Activated B cell treated with CpG ODN at 0.5 μM for 24 hours (primary cell): Measurements from ENCODE around the gene LPAR2. TPM values are rescaled to one million over a fixed set of nuclear protein-coding genes. Genes with fewer than 3 reads are reported as not detected.

Experiments used
- ATAC-seq: fragments of 200-7000 bp; cut with Tn5 transposase; one replicate; pipeline ENCODE4 v1.10.0; 2021; ENCODE audit warnings: low read depth, mild to moderate bottlenecking, moderate library complexity
- CTCF ChIA-PET: fragments of 350-600 bp; sonication (Branson Sonifier 250); formaldehyde crosslinking; loops from one replicate; lab custom pipeline; 2021; ENCODE audit warnings: antibody characterized with exemption; lab: Charles Lee
- POLR2A ChIA-PET: fragments of 350-600 bp; sonication (Branson Sonifier 250); formaldehyde crosslinking; loops from one replicate; lab custom pipeline; 2021; ENCODE audit warnings: antibody characterized with exemption; lab: Charles Lee
- DNase-seq: peaks from one replicate; pipeline ENCODE4 v3.0.0; 2022
- H3K27ac Mint-ChIP-seq: one replicate; pipeline ENCODE4 v1.8.0; 2020; ENCODE audit warnings: mixed read lengths
- H3K27me3 Mint-ChIP-seq: one replicate; pipeline ENCODE4 v1.8.0; 2021; ENCODE audit warnings: mixed read lengths
- H3K36me3 Mint-ChIP-seq: one replicate; pipeline ENCODE4 v1.8.0; 2021; ENCODE audit warnings: low read depth, mixed read lengths
- H3K4me1 Mint-ChIP-seq: one replicate; pipeline ENCODE4 v1.8.0; 2021; ENCODE audit warnings: mixed read lengths
- H3K4me3 Mint-ChIP-seq: one replicate; pipeline ENCODE4 v1.8.0; 2020; ENCODE audit warnings: mild to moderate bottlenecking, mixed read lengths
- H3K9me3 Mint-ChIP-seq: one replicate; pipeline ENCODE4 v1.8.0; 2020; ENCODE audit warnings: mixed read lengths
- CTCF ChIP-seq: fragments of 200-600 bp; IDR thresholded peaks from one replicate; pipeline ENCODE4 v1.8.0; 2022; ENCODE audit warnings: antibody characterized with exemption, mild to moderate bottlenecking
- intact Hi-C: fragments of 100-400 bp; cut with micrococcal nuclease; formaldehyde crosslinking; loops from one replicate; pipeline ENCODE4 v1.15.1; 2024
- total RNA-seq: library from RNA; stranded (reverse); gene quantifications from 2 replicates; pipeline ENCODE4 v1.2.3, GENCODE V29; 2022

Gene LPAR2
- total RNA-seq: 29.0 and 33.7 TPM in 2 replicates

GRCh38 chr19:19627621-19628500, at the start of gene LPAR2:
LPAR2 (minus strand) TSS chr19:19628220; CDS start chr19:19627275, 945 bp downstream.
- POLR2A ChIA-PET: interaction anchor here (0.8 to 2.0 kb wide), 20 partner anchors 7 to 424 kb away, joined by 3 to 11 read pairs (median 5); partner anchors contain the start of genes ATP13A1, GMIP, ZNF101 and ZNF14
- intact Hi-C loops: loop anchor here (1.0 kb wide), 2 partner anchors 10 to 15 kb away; partner anchors contain the start of genes GMIP and PBX4
- CTCF ChIA-PET: interaction anchor here (1.1 to 1.5 kb wide), 3 partner anchors 16 to 331 kb away, joined by 3 to 4 read pairs (median 4); partner anchors contain the start of gene GMIP
- no peak for TF ChIP-seq CTCF
- peaks cover 24% of the 10 kb centered on the region for H3K4me1 Mint-ChIP-seq
- H3K27me3 Mint-ChIP-seq: no peaks in the 10 kb centered on the region
- peaks cover 49% of the 10 kb centered on the region for H3K36me3 Mint-ChIP-seq
- DNase-seq (peak; percentile 81), ATAC-seq (peak; percentile 87)
- no peaks in the 10 kb centered on the region for H3K9me3 Mint-ChIP-seq
- peak within 1 kb of the TSS; percentile 92 for H3K27ac Mint-ChIP-seq
- H3K4me3 Mint-ChIP-seq: peak within 1 kb of the TSS; percentile 93

- Mint-ChIP-seq H3K36me3 (peaks cover 78% of the 10 kb centered on the region), H3K27me3 (no peaks in the 10 kb centered on the region), H3K4me3 (no peak overlapping the region), H3K27ac (no peak overlapping the region), H3K9me3 (peaks cover 12% of the 10 kb centered on the region), H3K4me1 (peaks cover 12% of the 10 kb centered on the region)
- DNase-seq: no peak
- no peak for TF ChIP-seq CTCF
- ChIA-PET CTCF (no interaction called here), POLR2A (interaction anchor here (0.9 kb wide), 1 partner anchor 14 kb away, joined by 3 read pairs; the partner anchor contains the start of gene ATP13A1)
- no peak for ATAC-seq
- intact Hi-C loops: no loop called here
Observed at GRCh38 chr19:19677579-19677978, 49.6 kb upstream of the LPAR2 start.

GRCh38 chr19:19674315-19674714, 46.3 kb upstream of the LPAR2 start:
- H3K36me3 Mint-ChIP-seq: peaks cover 64% of the 10 kb centered on the region
- intact Hi-C loops: no loop called here
- no peak for TF ChIP-seq CTCF
- no peaks in the 10 kb centered on the region for H3K27me3 Mint-ChIP-seq
- H3K27ac Mint-ChIP-seq: no peak overlapping the region
- POLR2A ChIA-PET: no interaction called here
- peaks cover 33% of the 10 kb centered on the region for H3K4me1 Mint-ChIP-seq
- peaks cover 7% of the 10 kb centered on the region for H3K9me3 Mint-ChIP-seq
- no peak overlapping the region for H3K4me3 Mint-ChIP-seq
- no peak for DNase-seq
- CTCF ChIA-PET: no interaction called here
- ATAC-seq: no peak

GRCh38 chr19:19672816-19673215, 44.8 kb upstream of the LPAR2 start:
- ChIA-PET CTCF (no interaction called here), POLR2A (interaction anchor here (0.9 to 1.1 kb wide), 2 partner anchors 27 to 137 kb away, joined by 3 read pairs; no protein-coding TSS in a partner anchor)
- Mint-ChIP-seq H3K36me3 (peaks cover 57% of the 10 kb centered on the region), H3K4me1 (peaks cover 42% of the 10 kb centered on the region), H3K9me3 (no peaks in the 10 kb centered on the region), H3K27me3 (no peaks in the 10 kb centered on the region), H3K4me3 (no peak overlapping the region), H3K27ac (no peak overlapping the region)
- DNase-seq (no peak), ATAC-seq (no peak)
- intact Hi-C loops: no loop called here
- TF ChIP-seq CTCF: no peak

GRCh38 chr19:19670070-19670551, 42.1 kb upstream of the LPAR2 start:
- no peak for ATAC-seq
- Mint-ChIP-seq H3K27me3 (no peaks in the 10 kb centered on the region), H3K9me3 (no peaks in the 10 kb centered on the region), H3K27ac (peak overlapping the region; percentile 79), H3K4me3 (peak overlapping the region; percentile 94), H3K36me3 (peaks cover 32% of the 10 kb centered on the region), H3K4me1 (peaks cover 47% of the 10 kb centered on the region)
- no peak for TF ChIP-seq CTCF
- POLR2A ChIA-PET: interaction anchor here (0.8 to 3.9 kb wide), 6 partner anchors 9 to 231 kb away, joined by 3 to 26 read pairs (median 10); partner anchors contain the start of genes ZNF14, ZNF253 and ZNF93
- intact Hi-C loops: no loop called here
- DNase-seq: no peak
- CTCF ChIA-PET: no interaction called here
